Hematopoietic multipotent progenitor cell treated with erythropoietin and hydrocortisone succinate and interleukin-3 and kit ligand, for 4 days (in vitro differentiated cells): ENCODE data around the gene SLC49A3.
"Not testable (repeated sequence)": the region's sequence is repeated elsewhere in the genome, so short reads cannot be mapped to it uniquely, and the experiment has no call there.

Source experiments
- DNase-seq: peaks from one replicate; pipeline ENCODE4 v3.0.0-alpha.2; 2015

Gene SLC49A3

GRCh38 chr4:650951-651883 lies 37.7 kb downstream of the SLC49A3 start:
- DNase-seq: no peak

- no peak for DNase-seq
These were observed 38.5 kb downstream of the SLC49A3 start for GRCh38 chr4:650461-650860.

GRCh38 chr4:649751-650310 lies 39.1 kb downstream of the SLC49A3 start:
- DNase-seq: no peak

- DNase-seq: no peak
These were observed 39.7 kb downstream of the SLC49A3 start for GRCh38 chr4:649293-649625.

GRCh38 chr4:648579-649292 lies 40.2 kb downstream of the SLC49A3 start:
- no peak for DNase-seq

GRCh38 chr4:647481-647880 lies 41.5 kb downstream of the SLC49A3 start:
- DNase-seq: no peak

- no peak for DNase-seq
These were observed 42.5 kb downstream of the SLC49A3 start for GRCh38 chr4:646460-646859.

- DNase-seq: not testable (repeated sequence)
These were observed 46.6 kb downstream of the SLC49A3 start for GRCh38 chr4:642366-642765.

GRCh38 chr4:637536-638280 lies 51.2 kb downstream of the SLC49A3 start:
- DNase-seq: no peak

- no peak for DNase-seq
These were observed 52.3 kb downstream of the SLC49A3 start for GRCh38 chr4:636628-637159.

GRCh38 chr4:635851-636627 lies 52.9 kb downstream of the SLC49A3 start:
- DNase-seq: no peak

- not testable (repeated sequence) for DNase-seq
These were observed 53.7 kb downstream of the SLC49A3 start for GRCh38 chr4:635066-635835.

- DNase-seq: no peak
These were observed 54.4 kb downstream of the SLC49A3 start for GRCh38 chr4:634599-634985.

- no peak for DNase-seq
These were observed 54.9 kb downstream of the SLC49A3 start for GRCh38 chr4:633976-634598.

- no peak for DNase-seq
These were observed 55.5 kb downstream of the SLC49A3 start for GRCh38 chr4:633406-633805.

GRCh38 chr4:632926-633325 lies 56.0 kb downstream of the SLC49A3 start:
- no peak for DNase-seq

GRCh38 chr4:632196-632790 lies 56.7 kb downstream of the SLC49A3 start:
- no peak for DNase-seq
